ENCODE data around the gene ZNF783. TPM values are rescaled to one million over a fixed set of nuclear protein-coding genes. Genes with fewer than 3 reads are reported as not detected.

The ZNF783 gene
- total and polyA plus RNA-seq, 12 donors, result 2.5 to 6.1 (median 3.3) TPM

GRCh38 chr7:149252378-149252777 is 9.6 kb upstream of the ZNF783 start:
- no peak overlapping the region for H3K4me3 ChIP-seq
- H3K36me3 ChIP-seq, result peaks cover 0 to 79% (median 36%) of the 10 kb centered on the region in 9 donors
- DNase-seq, result no peak
- no peak for ATAC-seq
- no peaks in the 10 kb centered on the region for H3K4me1 ChIP-seq
- WGBS, 2 donors, result 93 to 97% methylated on average over 2 of the region's 2 CpGs
- intact Hi-C loops (cut with DNase I), result loop anchor here in 2 of 10 donors (10.0 kb wide), 2 partner anchors 172 to 252 kb away; no protein-coding TSS in a partner anchor
- TF ChIP-seq CTCF (IDR thresholded peaks at IDR 0.05), result no peak
- no peaks in the 10 kb centered on the region for H3K27me3 ChIP-seq
- no peak overlapping the region for H3K27ac ChIP-seq
- H3K9me3 ChIP-seq, result no peaks in the 10 kb centered on the region

- peaks cover 0 to 74% (median 36%) of the 10 kb centered on the region in 9 donors for H3K36me3 ChIP-seq
- no peak for DNase-seq
- TF ChIP-seq CTCF (IDR thresholded peaks at IDR 0.05), result no peak
- 85 to 86% methylated on average over 7 of the region's 7 CpGs for WGBS, 2 donors
- no peak overlapping the region for H3K4me3 ChIP-seq
- H3K27me3 ChIP-seq, result no peaks in the 10 kb centered on the region
- no peak overlapping the region for H3K27ac ChIP-seq
- intact Hi-C loops (cut with DNase I), result loop anchor here in 2 of 10 donors (10.0 kb wide), 2 partner anchors 171 to 251 kb away; no protein-coding TSS in a partner anchor
- peak in 1 of 8 donors; percentile 9 for ATAC-seq
- H3K4me1 ChIP-seq, result no peaks in the 10 kb centered on the region
- H3K9me3 ChIP-seq, result no peaks in the 10 kb centered on the region
Observed at GRCh38 chr7:149253665-149254064, 8.3 kb upstream of the ZNF783 start.

- ATAC-seq (peak in 1 of 8 donors; percentile 11), DNase-seq (no peak)
- 92 to 95% methylated on average over 16 of the region's 16 CpGs for WGBS, 2 donors
- Histone ChIP-seq H3K27ac (no peak overlapping the region), H3K27me3 (no peaks in the 10 kb centered on the region), H3K4me3 (no peak overlapping the region), H3K4me1 (no peaks in the 10 kb centered on the region), H3K9me3 (no peaks in the 10 kb centered on the region), H3K36me3 (peaks cover 0 to 74% (median 36%) of the 10 kb centered on the region in 9 donors)
- intact Hi-C loops (cut with DNase I), result loop anchor here in 2 of 10 donors (10.0 kb wide), 2 partner anchors 170 to 250 kb away; no protein-coding TSS in a partner anchor
- no peak for TF ChIP-seq CTCF (IDR thresholded peaks at IDR 0.05)
Observed at GRCh38 chr7:149254181-149254858, 7.7 kb upstream of the ZNF783 start.

- no peaks in the 10 kb centered on the region for H3K9me3 ChIP-seq
- no peak overlapping the region for H3K4me3 ChIP-seq
- H3K36me3 ChIP-seq, result peaks cover 0 to 68% (median 36%) of the 10 kb centered on the region in 9 donors
- no peak overlapping the region for H3K27ac ChIP-seq
- ATAC-seq (no peak), DNase-seq (no peak)
- no peaks in the 10 kb centered on the region for H3K4me1 ChIP-seq
- no peak for TF ChIP-seq CTCF (IDR thresholded peaks at IDR 0.05)
- 81 to 89% methylated on average over 5 of the region's 5 CpGs for WGBS, 2 donors
- intact Hi-C loops (cut with DNase I), result loop anchor here in 2 of 10 donors (10.0 kb wide), 2 partner anchors 170 to 250 kb away; no protein-coding TSS in a partner anchor
- no peaks in the 10 kb centered on the region for H3K27me3 ChIP-seq
Observed at GRCh38 chr7:149255174-149255573, 6.8 kb upstream of the ZNF783 start.
